Mesothelial cell of epicardium (in vitro differentiated cells): Measurements from ENCODE around the gene GALNT2. TPM values are rescaled to one million over a fixed set of nuclear protein-coding genes. Genes with fewer than 3 reads are reported as not detected.

Experiments used
- DNase-seq, 2 experiments: peaks; one replicate each; pipeline ENCODE4 v3.0.0; 2021; ENCODE audit warnings: low spot score in 2 of 2; ENCODE audit not compliant: unreplicated experiment in 2 of 2
- H3K27ac Mint-ChIP-seq: 2 replicates; pipeline ENCODE4 v1.8.0; 2021; ENCODE audit warnings: mixed read lengths
- H3K27me3 Mint-ChIP-seq: 2 replicates; pipeline ENCODE4 v1.8.0; 2021; ENCODE audit warnings: low read depth, mixed read lengths
- H3K36me3 Mint-ChIP-seq: 2 replicates; pipeline ENCODE4 v1.8.0; 2021; ENCODE audit warnings: mixed read lengths
- H3K4me1 Mint-ChIP-seq: 2 replicates; pipeline ENCODE4 v1.8.0; 2021; ENCODE audit warnings: mixed read lengths
- H3K4me3 Mint-ChIP-seq: 2 replicates; pipeline ENCODE4 v1.8.0; 2021; ENCODE audit warnings: mild to moderate bottlenecking, moderate library complexity, mixed read lengths
- H3K9me3 Mint-ChIP-seq: 2 replicates; pipeline ENCODE4 v1.8.0; 2021; ENCODE audit warnings: mixed read lengths
- CTCF ChIP-seq: fragments of 200-600 bp; sonication (generic); IDR thresholded peaks from one replicate; pipeline ENCODE4 v1.5.0; 2021; ENCODE audit warnings: antibody characterized with exemption; ENCODE audit not compliant: unreplicated experiment
- total RNA-seq: library from RNA; stranded (reverse); gene quantifications from 3 replicates; pipeline ENCODE4 v1.2.1, GENCODE V29; 2021

Gene GALNT2
- total RNA-seq, 1 donor from 2014 or later, result 48.3 TPM

DNA sequence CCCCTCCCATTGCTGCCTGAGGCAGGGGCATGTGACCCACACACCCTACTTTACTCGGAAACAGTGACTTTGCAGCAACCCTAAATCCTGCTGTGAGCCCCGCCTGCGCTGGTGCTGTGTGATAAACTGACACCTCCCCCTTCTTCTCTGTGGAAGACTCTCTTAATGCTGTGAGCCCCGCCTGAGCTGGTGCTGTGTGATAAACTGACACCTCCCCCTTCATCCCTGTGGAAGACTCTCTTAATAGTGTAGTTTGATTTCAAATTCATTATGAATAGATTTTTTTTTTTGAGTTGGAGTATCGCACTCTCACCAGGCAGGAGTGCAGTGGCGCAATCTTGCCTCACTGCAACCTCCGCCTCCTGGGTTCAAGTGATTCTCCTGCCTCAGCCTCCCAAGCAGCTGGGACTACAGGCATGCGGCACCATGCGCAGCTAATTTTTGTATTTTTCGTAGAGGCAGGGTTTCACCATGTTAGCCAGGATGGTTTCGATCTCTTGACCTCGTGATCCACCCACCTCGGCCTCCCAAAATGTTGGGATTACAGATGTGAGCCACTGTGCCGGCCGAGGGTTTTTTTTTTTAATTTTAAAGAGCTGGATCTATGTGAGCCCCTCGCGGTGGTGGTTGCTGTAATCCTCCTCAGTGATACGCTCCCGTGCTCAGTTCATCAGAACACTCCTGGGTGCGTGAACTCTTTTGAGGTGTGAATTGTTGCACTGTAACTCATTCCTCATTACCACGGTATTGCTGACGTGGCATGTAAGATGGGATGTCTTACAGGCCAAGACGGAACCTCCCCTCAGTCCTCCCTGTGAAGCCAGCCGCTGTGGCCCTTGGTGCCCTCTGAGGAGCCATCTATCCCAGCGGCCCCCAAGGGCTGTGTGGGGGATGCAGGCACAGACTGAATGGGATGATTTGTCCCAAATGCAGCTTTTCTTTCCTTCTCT lies 60.3 kb downstream of the GALNT2 start:
- H3K9me3 Mint-ChIP-seq, result no peaks in the 10 kb centered on the region
- peaks cover 27% of the 10 kb centered on the region for H3K4me1 Mint-ChIP-seq
- no peaks in the 10 kb centered on the region for H3K27me3 Mint-ChIP-seq
- no peak for DNase-seq
- no peaks in the 10 kb centered on the region for H3K36me3 Mint-ChIP-seq
- no peak overlapping the region for H3K4me3 Mint-ChIP-seq
- H3K27ac Mint-ChIP-seq, result no peak overlapping the region
- TF ChIP-seq CTCF, result no peak

- TF ChIP-seq CTCF, result no peak
- Mint-ChIP-seq H3K4me3 (no peak overlapping the region), H3K36me3 (no peaks in the 10 kb centered on the region), H3K4me1 (peaks cover 26% of the 10 kb centered on the region), H3K27me3 (no peaks in the 10 kb centered on the region), H3K27ac (no peak overlapping the region), H3K9me3 (no peaks in the 10 kb centered on the region)
- no peak for DNase-seq
Measured at GRCh38 chr1:230128569-230129285, 61.7 kb downstream of the GALNT2 start.

- TF ChIP-seq CTCF, result no peak
- Mint-ChIP-seq H3K36me3 (no peaks in the 10 kb centered on the region), H3K9me3 (no peaks in the 10 kb centered on the region), H3K27me3 (no peaks in the 10 kb centered on the region), H3K4me3 (no peak overlapping the region), H3K4me1 (peaks cover 28% of the 10 kb centered on the region), H3K27ac (no peak overlapping the region)
- DNase-seq, result no peak
Measured at GRCh38 chr1:230129341-230129740, 62.3 kb downstream of the GALNT2 start.

- H3K27me3 Mint-ChIP-seq, result peaks cover 1% of the 10 kb centered on the region
- H3K4me3 Mint-ChIP-seq, result no peak overlapping the region
- H3K27ac Mint-ChIP-seq, result no peak overlapping the region
- DNase-seq, result no peak
- peaks cover 22% of the 10 kb centered on the region for H3K4me1 Mint-ChIP-seq
- no peaks in the 10 kb centered on the region for H3K9me3 Mint-ChIP-seq
- H3K36me3 Mint-ChIP-seq, result no peaks in the 10 kb centered on the region
- TF ChIP-seq CTCF, result no peak
Measured at GRCh38 chr1:230130172-230130944, 63.3 kb downstream of the GALNT2 start.

DNA sequence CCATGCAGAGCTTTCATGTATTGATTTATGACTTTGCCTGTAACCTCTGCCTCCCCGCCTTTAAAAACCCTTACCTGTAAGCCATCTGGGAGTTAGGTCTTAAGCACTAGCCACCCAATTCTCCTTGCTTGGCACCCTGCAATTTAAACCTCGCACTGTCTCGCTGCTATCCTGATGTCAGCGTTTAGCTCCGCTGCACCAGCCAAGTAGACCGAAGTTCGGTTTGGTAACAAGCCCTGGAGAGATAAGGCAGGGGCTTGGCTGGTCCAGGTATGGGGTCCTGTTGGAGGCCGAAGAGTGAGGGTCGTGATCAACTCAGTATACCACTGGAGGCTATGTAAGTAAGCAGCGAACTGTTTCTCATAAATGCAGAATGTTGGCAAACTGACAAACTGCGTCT lies 64.4 kb downstream of the GALNT2 start:
- Mint-ChIP-seq H3K4me1 (peaks cover 11% of the 10 kb centered on the region), H3K9me3 (no peaks in the 10 kb centered on the region), H3K27ac (no peak overlapping the region), H3K36me3 (no peaks in the 10 kb centered on the region), H3K4me3 (no peak overlapping the region), H3K27me3 (peaks cover 1% of the 10 kb centered on the region)
- no peak for TF ChIP-seq CTCF
- DNase-seq, result no peak
